Psoas muscle (tissue), 8 donors: Measurements from ENCODE around the gene YTHDF1. TPM values are rescaled to one million over a fixed set of nuclear protein-coding genes. Genes with fewer than 3 reads are reported as not detected.

Experiments
- ATAC-seq, 4 donors: fragments of 200-7000 bp; cut with Tn5 transposase; one replicate each; pipeline ENCODE4 v1.9.1; 2020; ENCODE audit warnings: moderate library complexity in 3 of 4, mild to moderate bottlenecking in 2 of 4
- DNase-seq, 2 donors: peaks; one replicate each; pipeline ENCODE4 v3.0.0-alpha.2; 2020
- H3K27ac ChIP-seq: fragments of 200-600 bp; one replicate; pipeline ENCODE4 v1.8.0; 2022
- H3K27me3 ChIP-seq, 3 donors: fragments of 200-600 bp in 1 of 3; one replicate each; pipeline versions ENCODE4 v1.6.1 to v1.8.0; 2013 to 2022; ENCODE audit warnings: low read length in 2 of 3, mild to moderate bottlenecking in 2 of 3, moderate library complexity in 1 of 3; ENCODE audit not compliant: insufficient read depth in 3 of 3
- H3K36me3 ChIP-seq, 2 donors: fragments of 200-600 bp in 1 of 2; one replicate each; pipeline versions ENCODE4 v1.6.1 to v1.8.0; 2013 to 2022; ENCODE audit warnings: low read depth in 1 of 2, mild to moderate bottlenecking in 1 of 2, moderate library complexity in 1 of 2; ENCODE audit not compliant: insufficient read depth in 1 of 2
- H3K4me1 ChIP-seq: fragments of 200-600 bp; one replicate; pipeline ENCODE4 v1.8.0; 2022
- H3K4me3 ChIP-seq: fragments of 200-600 bp; one replicate; pipeline ENCODE4 v1.8.0; 2022; ENCODE audit warnings: mild to moderate bottlenecking
- H3K9me3 ChIP-seq: fragments of 200-600 bp; one replicate; pipeline ENCODE4 v1.8.0; 2022
- WGBS, 3 donors: extraction: QIAGEN DNeasy Blood & Tissue Kit; methylation state at CpG; one replicate each; pipeline versions ENCODE4 v1.1.6 to v1.1.7; 2013; 5-methylcytosine and 5-hydroxymethylcytosine counted together
- intact Hi-C, 2 donors: fragments of 100-400 bp; cut with DNase I; formaldehyde crosslinking; loops; one replicate each; pipeline versions ENCODE4 v1.11.0 to v1.14.2; 2022
- polyA plus RNA-seq, 3 donors: library from polyadenylated mRNA; stranded (reverse); fragments of 200-250 nt; gene quantifications; one replicate each; pipeline ENCODE4 v1.2.3, GENCODE V29; 2013
- total RNA-seq, 4 donors: library from RNA; stranded (reverse); fragmentation: NEBNext Ultra II Directional in 2 of 4; extraction: Animal tissue kit (Norgen Biotek cat#: 25700) in 2 of 4; gene quantifications; one replicate each; pipeline versions ENCODE4 v1.2.1 to v1.2.4, GENCODE V29; 2021 to 2023
- TF ChIP-seq, protein P1 (sequence below): fragments of 200-600 bp; IDR thresholded peaks from one replicate; pipeline ENCODE4 v1.8.0; 2022; ENCODE audit warnings: antibody characterized with exemption
- donor health status: healthy with polysubstance abuse.
- donor health status: DM: no; HTN: no; CAD: no; lungs with moderate emphysema.
- donor health status: Bipolar disorder and iron deficiency.
- donor health status: healthy.
- donor health status: DM: yes; HTN: yes; CAD: no.
- donor health status: DM: no; HTN: no; CAD: no.
- donor health status: DM: no; HTN: no; CAD: no.
- donor health status: DM: yes; HTN: yes; CAD: no.

Gene YTHDF1
- total and polyA plus RNA-seq, 7 donors = 27.4 to 52.1 (median 45.8) TPM

DNA sequence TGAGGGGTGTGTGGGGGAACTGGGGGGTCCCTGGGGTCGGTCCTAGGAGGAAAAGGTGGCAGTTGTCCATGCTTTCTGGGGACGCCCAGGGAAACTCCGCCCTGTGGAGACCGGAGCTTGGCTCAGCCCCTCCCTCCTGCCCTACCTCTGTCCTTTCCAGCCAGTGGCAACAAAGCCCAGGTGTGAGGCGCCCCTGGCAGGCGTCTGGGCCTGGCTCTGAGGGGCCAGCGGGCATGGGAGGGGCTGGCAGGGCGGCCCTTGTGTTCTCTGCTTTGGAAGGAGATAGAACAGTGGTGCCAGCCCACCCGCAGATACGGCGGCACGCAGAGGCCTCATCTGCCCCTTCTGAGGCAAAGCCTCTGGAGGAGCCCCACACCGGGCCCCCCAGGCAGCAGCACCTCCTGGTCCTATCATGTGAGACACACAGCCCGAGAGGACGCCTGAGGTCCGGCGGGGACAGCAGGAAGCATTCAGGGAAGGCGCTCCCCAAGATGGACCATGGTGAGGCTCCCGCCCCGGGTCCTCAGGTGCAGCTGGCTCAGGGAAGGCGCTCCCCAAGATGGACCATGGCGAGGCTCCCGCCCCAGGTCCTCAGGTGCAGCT is 47.9 kb downstream of the YTHDF1 start:
- Histone ChIP-seq H3K9me3 (no peaks in the 10 kb centered on the region), H3K4me1 (no peaks in the 10 kb centered on the region), H3K27ac (no peak overlapping the region), H3K4me3 (no peak overlapping the region), H3K27me3 (peaks cover 0 to 50% (median 22%) of the 10 kb centered on the region in 3 donors), H3K36me3 (no peaks in the 10 kb centered on the region)
- intact Hi-C loops = no loop called here
- DNase-seq = peak in 1 of 2 donors; percentile 33
- TF ChIP-seq, protein P1, sequence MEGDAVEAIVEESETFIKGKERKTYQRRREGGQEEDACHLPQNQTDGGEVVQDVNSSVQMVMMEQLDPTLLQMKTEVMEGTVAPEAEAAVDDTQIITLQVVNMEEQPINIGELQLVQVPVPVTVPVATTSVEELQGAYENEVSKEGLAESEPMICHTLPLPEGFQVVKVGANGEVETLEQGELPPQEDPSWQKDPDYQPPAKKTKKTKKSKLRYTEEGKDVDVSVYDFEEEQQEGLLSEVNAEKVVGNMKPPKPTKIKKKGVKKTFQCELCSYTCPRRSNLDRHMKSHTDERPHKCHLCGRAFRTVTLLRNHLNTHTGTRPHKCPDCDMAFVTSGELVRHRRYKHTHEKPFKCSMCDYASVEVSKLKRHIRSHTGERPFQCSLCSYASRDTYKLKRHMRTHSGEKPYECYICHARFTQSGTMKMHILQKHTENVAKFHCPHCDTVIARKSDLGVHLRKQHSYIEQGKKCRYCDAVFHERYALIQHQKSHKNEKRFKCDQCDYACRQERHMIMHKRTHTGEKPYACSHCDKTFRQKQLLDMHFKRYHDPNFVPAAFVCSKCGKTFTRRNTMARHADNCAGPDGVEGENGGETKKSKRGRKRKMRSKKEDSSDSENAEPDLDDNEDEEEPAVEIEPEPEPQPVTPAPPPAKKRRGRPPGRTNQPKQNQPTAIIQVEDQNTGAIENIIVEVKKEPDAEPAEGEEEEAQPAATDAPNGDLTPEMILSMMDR = no peak
- 74 to 75% (median 75%) methylated on average over 22 to 23 of the region's 23 CpGs for WGBS, 3 donors
- no peak for ATAC-seq

GRCh38 chr20:63167026-63167917 is 48.7 kb downstream of the YTHDF1 start:
- Histone ChIP-seq H3K4me1 (no peaks in the 10 kb centered on the region), H3K9me3 (no peaks in the 10 kb centered on the region), H3K4me3 (no peak overlapping the region), H3K27me3 (peaks cover 0 to 51% (median 20%) of the 10 kb centered on the region in 3 donors), H3K36me3 (no peaks in the 10 kb centered on the region), H3K27ac (no peak overlapping the region)
- TF ChIP-seq, protein P1 = no peak
- intact Hi-C loops = no loop called here
- WGBS, 3 donors = 42 to 47% (median 44%) methylated on average over 24 of the region's 24 CpGs
- DNase-seq (peak in 1 of 2 donors; percentile 37), ATAC-seq (no peak)

DNA sequence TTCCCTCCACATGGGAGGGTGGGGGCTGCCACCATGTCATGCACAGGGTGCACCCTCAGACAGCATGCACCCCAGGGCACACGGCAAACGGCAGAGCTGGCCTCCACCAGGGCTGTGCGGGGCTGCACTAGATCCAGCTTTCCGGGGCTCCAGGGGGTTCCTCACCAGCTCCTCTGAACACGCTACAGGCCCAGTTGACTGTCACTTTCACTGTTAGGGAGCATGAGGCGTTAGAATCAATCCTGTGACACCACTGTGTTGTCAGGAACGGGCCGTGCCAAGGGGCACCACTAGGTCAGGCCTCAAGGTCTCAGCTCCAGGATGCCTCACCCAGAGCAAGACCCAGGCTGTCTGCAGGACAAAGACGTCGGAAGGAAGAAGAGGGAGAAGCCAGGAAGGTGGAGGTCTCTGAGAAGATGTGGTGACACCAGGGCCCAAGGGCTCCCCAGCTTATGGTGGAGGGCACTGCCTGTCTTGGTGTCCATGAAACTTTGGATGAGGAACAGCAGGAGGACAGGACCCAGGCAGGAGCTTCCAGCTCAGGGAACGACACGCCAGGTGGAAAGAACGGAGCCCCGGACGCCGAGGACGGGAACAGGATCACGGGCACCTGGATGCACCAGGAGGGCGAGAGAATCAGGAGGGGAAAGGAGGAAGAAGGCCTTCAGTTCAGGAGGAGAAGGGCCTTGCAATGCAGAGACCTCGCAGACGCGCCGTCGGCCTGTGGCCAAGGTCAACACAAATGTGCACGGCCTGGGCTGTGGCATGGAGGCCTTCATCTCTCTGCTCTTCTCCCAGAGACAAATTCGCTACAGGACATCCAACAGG is 49.5 kb downstream of the YTHDF1 start:
- DNase-seq = peak in 1 of 2 donors; percentile 31

More for the DNA sequence above, 49.5 kb downstream of the YTHDF1 start:
- no peak for ATAC-seq
- intact Hi-C loops = no loop called here
- Histone ChIP-seq H3K4me3 (no peak overlapping the region), H3K4me1 (no peaks in the 10 kb centered on the region), H3K27me3 (peaks cover 0 to 53% (median 19%) of the 10 kb centered on the region in 3 donors), H3K9me3 (no peaks in the 10 kb centered on the region), H3K36me3 (no peaks in the 10 kb centered on the region), H3K27ac (no peak overlapping the region)
- TF ChIP-seq, protein P1 = no peak
- 87 to 91% (median 90%) methylated on average over 22 to 26 of the region's 26 CpGs for WGBS, 3 donors
